ENCODE data around the gene TANC1.

TANC1 gene

DNA sequence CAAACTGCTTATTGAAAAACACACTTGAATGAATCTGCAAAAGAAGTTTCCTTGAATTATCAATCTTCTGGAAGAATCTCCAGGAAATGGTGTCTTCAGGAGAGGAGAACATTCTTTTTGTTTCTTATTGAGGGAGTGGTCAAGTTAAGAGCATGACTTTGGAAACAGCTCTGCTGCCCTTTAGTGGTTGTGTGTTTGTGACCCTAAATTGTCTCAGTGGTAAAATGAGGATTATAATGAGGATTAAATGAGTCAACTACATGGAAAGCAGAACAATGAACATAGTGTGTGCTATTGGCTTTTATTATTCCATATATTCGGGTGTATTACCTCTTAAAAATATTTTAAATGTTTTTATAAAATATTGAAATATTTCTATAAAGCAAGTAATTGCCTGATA is 44.8 kb upstream of the TANC1 start:
- WGBS (ENCODE audit: extremely low coverage, insufficient coverage, insufficient read length): no CpG with 5 or more reads among the region's 1 CpG
- Histone ChIP-seq H3K4ac (ENCODE audit: low read depth, low read length) (no peak overlapping the region), H3K9ac (ENCODE audit: low read length) (no peak overlapping the region)

DNA sequence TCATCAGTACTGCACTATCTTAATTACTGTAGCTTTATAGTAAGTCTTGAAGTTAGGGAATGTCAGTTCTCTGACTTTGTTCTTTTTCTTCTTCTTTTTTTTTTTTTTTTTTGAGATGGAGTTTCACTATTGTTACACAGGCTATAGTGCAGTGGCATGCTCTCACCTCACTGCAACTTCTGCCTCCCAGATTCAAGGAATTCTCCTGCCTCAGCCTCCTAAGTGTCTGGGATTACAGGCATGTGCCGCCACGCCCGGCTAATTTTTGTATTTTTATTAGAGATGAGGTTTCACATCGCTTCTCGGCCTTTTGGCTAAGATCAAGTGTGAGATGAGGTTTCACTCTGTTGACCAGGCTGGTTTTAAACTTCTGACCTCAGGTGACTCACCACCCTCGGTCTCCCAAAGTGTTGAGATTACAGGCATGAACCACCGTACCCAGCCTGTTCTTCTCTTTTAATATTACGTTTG is 41.9 kb upstream of the TANC1 start:
- Histone ChIP-seq H2BK5ac (ENCODE audit: low read depth, low read length, poor library complexity) (no peak overlapping the region), H3K14ac (ENCODE audit: low read length) (no peak overlapping the region), H2AFZ (ENCODE audit: insufficient read depth, low read length, poor library complexity) (no peak overlapping the region), H3K9ac (ENCODE audit: low read length) (no peak overlapping the region), H3K9me3 (ENCODE audit: insufficient read depth, low read depth, low read length) (peaks cover 1% of the 10 kb centered on the region), H3K4me2 (ENCODE audit: low read length) (no peak overlapping the region), H3K4me1 (ENCODE audit: control insufficient read depth in 1 of 2, insufficient read depth in 2 of 2, low read length in 2 of 2) (peaks cover 3 to 14% of the 10 kb centered on the region in 2 experiments), H2AK5ac (ENCODE audit: low read length) (no peak overlapping the region), H3K36me3 (ENCODE audit: control insufficient read depth in 1 of 2, insufficient read depth in 2 of 2, low read length in 2 of 2) (no peaks in the 10 kb centered on the region), H4K91ac (ENCODE audit: low read depth, low read length) (no peak overlapping the region), H3K18ac (ENCODE audit: low read length) (no peak overlapping the region), H2BK12ac (ENCODE audit: low read length) (no peak overlapping the region), H3K23ac (ENCODE audit: low read length) (no peak overlapping the region), H4K12ac (ENCODE audit: low read depth, low read length) (no peak overlapping the region), H3K27me3 (ENCODE audit: insufficient read depth, low read length) (no peaks in the 10 kb centered on the region), H2BK120ac (ENCODE audit: insufficient read depth, low read length, poor library complexity) (no peak overlapping the region), H3K79me1 (ENCODE audit: low read length) (peaks cover 4% of the 10 kb centered on the region), H3K4ac (ENCODE audit: low read depth, low read length) (no peak overlapping the region), H3K79me2 (ENCODE audit: control insufficient read depth, insufficient read depth, low read length, poor library complexity) (no peaks in the 10 kb centered on the region), H3K4me3 (ENCODE audit: low read depth, low read length) (no peak overlapping the region), H3K27ac (ENCODE audit: low read depth, low read length) (no peak overlapping the region), H4K8ac (ENCODE audit: low read depth, low read length) (no peak overlapping the region)
- WGBS (ENCODE audit: extremely low coverage, insufficient coverage, insufficient read length): no CpG with 5 or more reads among the region's 8 CpGs
- peak in 1 of 2 donors; percentile 38 for DNase-seq

More for the DNA sequence above, 44.8 kb upstream of the TANC1 start:
- no peak overlapping the region for H2BK120ac ChIP-seq (ENCODE audit: insufficient read depth, low read length, poor library complexity)
- H3K27ac ChIP-seq (ENCODE audit: low read depth, low read length): peak overlapping the region; percentile 76
- H3K4me2 ChIP-seq (ENCODE audit: low read length): no peak overlapping the region
- H3K79me2 ChIP-seq (ENCODE audit: control insufficient read depth, insufficient read depth, low read length, poor library complexity): no peaks in the 10 kb centered on the region
- no peak overlapping the region for H2AFZ ChIP-seq (ENCODE audit: insufficient read depth, low read length, poor library complexity)
- no peak overlapping the region for H3K23ac ChIP-seq (ENCODE audit: low read length)
- no peak overlapping the region for H3K4me3 ChIP-seq (ENCODE audit: low read depth, low read length)
- H3K14ac ChIP-seq (ENCODE audit: low read length): no peak overlapping the region
- H3K27me3 ChIP-seq (ENCODE audit: insufficient read depth, low read length): no peaks in the 10 kb centered on the region
- H2BK5ac ChIP-seq (ENCODE audit: low read depth, low read length, poor library complexity): no peak overlapping the region
- H3K9me3 ChIP-seq (ENCODE audit: insufficient read depth, low read depth, low read length): no peaks in the 10 kb centered on the region
- H3K4me1 ChIP-seq (ENCODE audit: control insufficient read depth in 1 of 2, insufficient read depth in 2 of 2, low read length in 2 of 2): peaks cover 6 to 17% of the 10 kb centered on the region in 2 experiments
- H2AK5ac ChIP-seq (ENCODE audit: low read length): no peak overlapping the region
- H4K91ac ChIP-seq (ENCODE audit: low read depth, low read length): no peak overlapping the region
- H3K79me1 ChIP-seq (ENCODE audit: low read length): peaks cover 7% of the 10 kb centered on the region
- H4K8ac ChIP-seq (ENCODE audit: low read depth, low read length): no peak overlapping the region
- DNase-seq: no peak
- no peaks in the 10 kb centered on the region for H3K36me3 ChIP-seq (ENCODE audit: control insufficient read depth in 1 of 2, insufficient read depth in 2 of 2, low read length in 2 of 2)
- H3K18ac ChIP-seq (ENCODE audit: low read length): no peak overlapping the region
- H2BK12ac ChIP-seq (ENCODE audit: low read length): no peak overlapping the region
- no peak overlapping the region for H4K12ac ChIP-seq (ENCODE audit: low read depth, low read length)

- Histone ChIP-seq H2AK5ac (ENCODE audit: low read length) (no peak overlapping the region), H3K9ac (ENCODE audit: low read length) (no peak overlapping the region), H3K23ac (ENCODE audit: low read length) (no peak overlapping the region), H3K27ac (ENCODE audit: low read depth, low read length) (no peak overlapping the region), H2BK5ac (ENCODE audit: low read depth, low read length, poor library complexity) (no peak overlapping the region), H3K4me1 (ENCODE audit: control insufficient read depth in 1 of 2, insufficient read depth in 2 of 2, low read length in 2 of 2) (peaks cover 0 to 2% of the 10 kb centered on the region in 2 experiments), H2BK12ac (ENCODE audit: low read length) (no peak overlapping the region), H3K27me3 (ENCODE audit: insufficient read depth, low read length) (no peaks in the 10 kb centered on the region), H4K91ac (ENCODE audit: low read depth, low read length) (no peak overlapping the region), H3K79me2 (ENCODE audit: control insufficient read depth, insufficient read depth, low read length, poor library complexity) (no peaks in the 10 kb centered on the region), H3K4ac (ENCODE audit: low read depth, low read length) (no peak overlapping the region), H3K9me3 (ENCODE audit: insufficient read depth, low read depth, low read length) (peaks cover 1% of the 10 kb centered on the region), H3K14ac (ENCODE audit: low read length) (no peak overlapping the region), H2BK120ac (ENCODE audit: insufficient read depth, low read length, poor library complexity) (no peak overlapping the region), H3K36me3 (ENCODE audit: control insufficient read depth in 1 of 2, insufficient read depth in 2 of 2, low read length in 2 of 2) (no peaks in the 10 kb centered on the region), H4K8ac (ENCODE audit: low read depth, low read length) (no peak overlapping the region), H3K4me2 (ENCODE audit: low read length) (no peak overlapping the region), H3K79me1 (ENCODE audit: low read length) (no peaks in the 10 kb centered on the region), H2AFZ (ENCODE audit: insufficient read depth, low read length, poor library complexity) (no peak overlapping the region), H4K12ac (ENCODE audit: low read depth, low read length) (no peak overlapping the region), H3K18ac (ENCODE audit: low read length) (no peak overlapping the region), H3K4me3 (ENCODE audit: low read depth, low read length) (no peak overlapping the region)
- WGBS (ENCODE audit: extremely low coverage, insufficient coverage, insufficient read length): no CpG with 5 or more reads among the region's 2 CpGs
- DNase-seq: no peak
Observed at GRCh38 chr2:158928515-158928914, 39.9 kb upstream of the TANC1 start.

DNA sequence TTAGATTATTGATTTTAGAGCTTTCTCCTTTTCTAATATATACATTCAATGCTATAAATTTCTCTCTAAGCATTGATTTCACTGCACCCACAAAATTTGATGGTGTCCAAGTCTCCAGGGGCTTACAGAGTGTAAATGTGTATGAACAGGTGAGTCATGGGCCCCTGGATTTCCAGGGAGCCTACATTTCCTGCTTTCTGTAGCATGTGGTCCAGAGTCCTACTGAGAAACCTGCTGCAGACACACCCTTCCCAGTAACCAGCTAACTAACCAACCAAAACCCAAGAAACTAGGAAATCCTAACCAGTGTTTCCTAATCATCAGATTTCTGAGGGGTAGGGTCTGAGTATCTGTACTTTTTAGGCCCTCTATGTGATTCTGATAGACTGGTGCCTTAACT is 39.5 kb upstream of the TANC1 start:
- Histone ChIP-seq H3K4me1 (ENCODE audit: control insufficient read depth in 1 of 2, insufficient read depth in 2 of 2, low read length in 2 of 2) (peaks cover 0 to 2% of the 10 kb centered on the region in 2 experiments), H3K4me3 (ENCODE audit: low read depth, low read length) (no peak overlapping the region)

More for the DNA sequence above, 39.5 kb upstream of the TANC1 start:
- no peaks in the 10 kb centered on the region for H3K79me1 ChIP-seq (ENCODE audit: low read length)
- H2BK120ac ChIP-seq (ENCODE audit: insufficient read depth, low read length, poor library complexity): no peak overlapping the region
- no peak overlapping the region for H3K9ac ChIP-seq (ENCODE audit: low read length)
- H4K91ac ChIP-seq (ENCODE audit: low read depth, low read length): no peak overlapping the region
- H2BK5ac ChIP-seq (ENCODE audit: low read depth, low read length, poor library complexity): no peak overlapping the region
- no peak overlapping the region for H4K8ac ChIP-seq (ENCODE audit: low read depth, low read length)
- H3K18ac ChIP-seq (ENCODE audit: low read length): no peak overlapping the region
- DNase-seq: no peak
- peaks cover 1% of the 10 kb centered on the region for H3K9me3 ChIP-seq (ENCODE audit: insufficient read depth, low read depth, low read length)
- no peak overlapping the region for H3K14ac ChIP-seq (ENCODE audit: low read length)
- no peak overlapping the region for H2AFZ ChIP-seq (ENCODE audit: insufficient read depth, low read length, poor library complexity)
- H3K23ac ChIP-seq (ENCODE audit: low read length): no peak overlapping the region
- no peak overlapping the region for H3K4ac ChIP-seq (ENCODE audit: low read depth, low read length)
- no peaks in the 10 kb centered on the region for H3K79me2 ChIP-seq (ENCODE audit: control insufficient read depth, insufficient read depth, low read length, poor library complexity)
- H3K27me3 ChIP-seq (ENCODE audit: insufficient read depth, low read length): no peaks in the 10 kb centered on the region
- H3K27ac ChIP-seq (ENCODE audit: low read depth, low read length): no peak overlapping the region
- H4K12ac ChIP-seq (ENCODE audit: low read depth, low read length): no peak overlapping the region
- no peak overlapping the region for H2AK5ac ChIP-seq (ENCODE audit: low read length)
- H3K36me3 ChIP-seq (ENCODE audit: control insufficient read depth in 1 of 2, insufficient read depth in 2 of 2, low read length in 2 of 2): no peaks in the 10 kb centered on the region
- H3K4me2 ChIP-seq (ENCODE audit: low read length): no peak overlapping the region
- no peak overlapping the region for H2BK12ac ChIP-seq (ENCODE audit: low read length)

Measured in trophoblast cell (in vitro differentiated cells and primary cell).